ENCODE measurements around the gene CDADC1.
A peak's percentile ranks its signal among the peaks of the same experiment; 100 is the strongest.

CDADC1 gene

DNA sequence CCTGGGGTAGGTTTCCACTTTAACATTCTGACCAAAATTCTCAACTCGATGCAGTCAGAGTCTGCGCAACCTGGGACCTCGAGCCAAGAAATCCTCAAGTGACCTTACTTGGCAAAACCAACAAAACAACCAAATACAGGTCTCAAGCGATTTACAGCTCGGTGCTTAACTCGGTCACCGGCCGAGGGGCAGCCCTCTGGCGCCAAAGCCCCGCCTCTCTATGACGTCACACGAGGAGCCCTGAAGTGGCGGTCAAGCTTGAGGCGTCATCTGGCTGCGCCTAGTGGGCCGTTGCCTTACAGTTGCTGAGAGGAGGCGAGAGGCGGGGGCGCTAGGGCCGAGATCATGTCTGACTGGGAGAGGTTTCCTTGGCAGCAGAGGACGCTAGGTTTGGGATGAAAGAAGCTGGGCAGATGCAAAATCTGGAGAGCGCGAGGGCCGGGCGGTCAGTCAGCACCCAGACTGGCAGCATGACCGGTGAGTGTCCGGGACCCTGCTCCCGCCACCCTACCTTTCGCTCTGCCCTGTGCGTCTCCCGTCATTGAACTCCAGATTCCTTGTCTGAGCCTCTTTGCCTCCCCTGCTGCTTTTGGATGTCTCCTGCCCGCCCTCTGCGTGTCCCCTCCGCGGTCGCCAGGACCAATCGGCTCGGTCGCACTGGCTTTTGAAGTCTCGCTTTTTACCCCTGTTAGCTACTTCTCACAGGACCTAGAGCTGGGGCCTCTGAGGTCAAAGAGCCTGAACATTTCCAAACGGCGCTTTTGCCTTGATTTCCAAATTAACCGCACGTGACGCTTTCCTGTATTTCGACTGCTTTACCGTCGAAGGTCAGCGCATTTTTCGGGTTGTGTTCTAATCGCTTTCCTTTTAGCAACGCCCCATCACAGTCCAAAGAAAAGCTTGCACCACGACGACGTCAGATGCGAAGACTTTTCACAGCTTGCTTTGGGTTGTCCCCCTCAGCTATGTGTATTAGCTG is at the start of gene CDADC1:
TSS of gene CDADC1 (plus strand) at position 283 of the 979 bp plus-strand sequence. CDS start at position 396, 113 bp downstream.
- FAIRE-seq: peak; percentile 95

DNA sequence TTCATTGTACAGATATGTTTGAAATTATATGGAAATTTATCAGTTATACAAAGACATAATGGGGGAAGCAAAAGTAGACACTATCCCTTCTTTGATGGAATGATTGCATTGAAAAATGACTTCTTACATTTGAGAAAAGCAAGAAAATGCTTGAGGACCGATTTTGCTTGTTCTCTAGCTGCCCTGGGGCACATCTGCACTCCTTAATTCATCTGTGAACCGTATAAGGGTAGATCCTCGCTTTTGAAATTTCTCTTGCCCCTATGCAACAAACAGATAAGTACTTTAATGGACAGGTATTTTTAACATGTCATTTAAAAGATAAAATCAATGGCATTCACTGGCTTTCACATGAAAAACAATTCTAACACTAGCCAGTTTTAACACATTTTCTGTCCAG is 41.1 kb upstream of the CDADC1 start:
- no peak for FAIRE-seq

DNA sequence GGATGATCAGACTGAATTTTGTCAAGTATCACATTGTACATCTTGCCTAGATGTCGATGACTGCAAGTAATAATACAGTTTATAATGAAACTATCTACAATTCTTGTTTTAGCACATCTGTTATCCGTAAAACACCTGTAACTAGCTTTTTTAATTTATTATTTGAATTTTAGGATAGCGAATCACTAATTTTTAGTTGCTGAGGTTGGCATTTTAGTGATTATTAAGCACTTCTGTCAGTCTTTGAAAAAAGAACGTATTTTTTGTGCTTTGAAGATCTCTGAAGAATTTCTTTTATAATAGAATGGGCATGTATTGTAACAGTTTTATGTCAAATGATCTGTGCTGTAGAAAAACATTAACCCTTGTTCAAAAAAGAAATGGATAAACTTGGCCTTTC is 39.1 kb upstream of the CDADC1 start:
- no peak for FAIRE-seq

DNA sequence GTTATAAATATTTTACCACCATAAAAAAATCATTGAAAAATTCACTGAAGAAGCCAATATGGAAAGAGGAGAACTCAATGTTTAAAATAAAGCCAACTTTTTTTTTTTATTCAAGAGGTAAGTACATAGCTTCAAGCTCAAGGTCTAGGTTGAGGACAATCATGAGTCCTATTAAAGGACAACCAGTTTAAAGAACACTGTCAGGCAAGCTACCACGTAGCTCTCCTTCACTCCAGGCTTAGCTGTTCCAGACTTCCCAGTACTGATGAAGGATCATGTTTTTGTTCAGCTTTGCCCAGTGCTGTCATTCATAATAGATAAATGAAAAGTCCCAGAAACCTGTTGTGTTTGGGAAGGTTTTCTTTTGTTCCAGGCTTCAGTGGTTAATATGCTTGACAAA is 37.6 kb upstream of the CDADC1 start:
- FAIRE-seq: no peak

- no peak for FAIRE-seq
These were observed 37.1 kb upstream of the CDADC1 start for GRCh38 chr13:49210669-49211068.

- no peak for FAIRE-seq
These were observed 34.2 kb upstream of the CDADC1 start for GRCh38 chr13:49213539-49213938.

DNA sequence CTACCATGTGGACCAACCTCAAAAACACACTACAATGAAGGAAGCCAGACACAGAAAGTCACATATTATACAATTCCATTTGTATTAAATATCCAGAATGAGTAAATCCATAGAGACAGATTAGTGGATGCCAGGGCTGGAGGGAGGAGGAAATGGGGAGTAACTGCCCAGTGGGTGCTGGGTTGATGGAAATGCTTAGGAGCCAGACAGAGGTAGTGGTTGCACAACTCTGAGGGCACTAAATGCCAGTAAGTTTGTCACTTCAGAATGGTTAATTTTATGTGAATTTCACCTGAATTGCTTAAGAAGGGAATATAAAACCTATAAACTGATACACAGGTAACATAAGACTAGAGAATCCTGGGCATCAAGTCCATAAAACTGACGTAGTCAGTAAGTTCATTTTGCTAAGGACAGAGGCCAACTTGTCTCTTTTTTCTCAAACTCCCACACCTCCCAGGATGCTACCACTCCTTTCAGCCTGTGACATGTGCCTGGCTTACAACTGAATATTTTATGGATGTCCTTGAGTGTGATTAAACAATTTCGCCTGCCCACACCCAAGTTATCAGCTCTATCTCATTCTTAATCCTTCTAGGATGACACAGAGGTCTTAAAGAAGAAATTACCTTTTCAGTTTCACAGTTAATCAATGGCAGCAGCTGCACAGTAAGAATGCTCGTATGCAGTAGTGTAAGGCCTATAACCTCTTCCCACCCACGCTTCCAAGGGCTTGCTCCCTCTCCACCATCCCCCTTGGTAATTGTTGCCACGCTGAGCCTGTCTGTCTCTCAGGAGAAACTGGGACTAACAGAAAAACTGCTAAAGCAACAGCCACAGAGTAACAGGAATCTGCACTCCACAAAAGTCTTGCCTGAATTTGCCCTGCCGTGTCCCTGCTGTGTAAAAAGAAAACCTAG is 33.5 kb upstream of the CDADC1 start:
- no peak for FAIRE-seq

- no peak for FAIRE-seq
These were observed 32.8 kb upstream of the CDADC1 start for GRCh38 chr13:49214917-49215376.

GRCh38 chr13:49216334-49216733 is 31.4 kb upstream of the CDADC1 start:
- no peak for FAIRE-seq

DNA sequence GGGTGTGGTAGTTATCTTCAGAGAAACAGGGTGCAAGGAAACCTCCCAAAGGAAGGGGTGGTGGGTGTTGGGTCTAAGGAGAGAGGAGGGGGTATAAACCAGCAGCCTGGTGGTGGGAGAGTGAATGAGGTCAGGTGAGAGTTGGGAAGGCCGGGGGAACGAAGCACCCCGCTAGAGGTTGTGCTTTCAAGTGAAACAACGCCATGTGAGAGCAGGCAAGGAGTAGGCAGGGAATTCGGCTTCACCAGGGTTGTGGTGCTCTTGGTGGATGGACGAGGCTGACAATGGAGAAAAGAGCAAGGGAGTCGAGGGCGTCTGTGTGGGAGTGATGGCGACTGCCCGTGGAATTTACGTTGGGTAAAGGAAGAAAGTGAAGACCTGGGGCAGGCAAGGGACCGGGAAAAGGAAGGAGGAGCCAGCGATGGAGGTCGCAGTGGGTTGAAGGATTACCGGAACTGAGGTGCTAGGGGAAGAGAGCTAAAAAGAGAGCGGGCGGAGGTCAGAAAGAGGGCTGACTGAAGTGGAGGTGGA is 29.7 kb upstream of the CDADC1 start:
- no peak for FAIRE-seq

GRCh38 chr13:49218493-49219051 is 29.2 kb upstream of the CDADC1 start:
- no peak for FAIRE-seq

- no peak for FAIRE-seq
These were observed 28.1 kb upstream of the CDADC1 start for GRCh38 chr13:49219647-49220035.

DNA sequence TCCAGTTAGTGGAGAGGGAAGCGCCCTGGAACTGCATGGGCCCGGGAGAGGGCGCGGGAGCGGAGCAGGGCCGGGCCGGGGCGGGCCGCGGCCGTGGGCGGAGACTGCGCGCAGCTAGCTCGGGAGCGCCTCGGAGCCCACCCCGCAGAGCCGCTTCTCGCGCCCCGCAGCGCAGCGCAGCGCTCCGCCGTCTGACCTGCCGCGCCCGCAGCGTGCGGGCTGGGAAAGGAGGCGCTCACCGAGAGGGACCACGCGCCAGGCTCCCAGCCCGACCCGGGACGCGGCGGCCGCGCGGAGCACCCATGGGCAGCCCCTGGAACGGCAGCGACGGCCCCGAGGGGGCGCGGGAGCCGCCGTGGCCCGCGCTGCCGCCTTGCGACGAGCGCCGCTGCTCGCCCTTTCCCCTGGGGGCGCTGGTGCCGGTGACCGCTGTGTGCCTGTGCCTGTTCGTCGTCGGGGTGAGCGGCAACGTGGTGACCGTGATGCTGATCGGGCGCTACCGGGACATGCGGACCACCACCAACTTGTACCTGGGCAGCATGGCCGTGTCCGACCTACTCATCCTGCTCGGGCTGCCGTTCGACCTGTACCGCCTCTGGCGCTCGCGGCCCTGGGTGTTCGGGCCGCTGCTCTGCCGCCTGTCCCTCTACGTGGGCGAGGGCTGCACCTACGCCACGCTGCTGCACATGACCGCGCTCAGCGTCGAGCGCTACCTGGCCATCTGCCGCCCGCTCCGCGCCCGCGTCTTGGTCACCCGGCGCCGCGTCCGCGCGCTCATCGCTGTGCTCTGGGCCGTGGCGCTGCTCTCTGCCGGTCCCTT is 27.5 kb upstream of the CDADC1 start, which contains the start of gene MLNR:
TSS of gene MLNR (plus strand) at position 303 of the 820 bp plus-strand sequence. CDS start at position 303, 0 bp downstream.
- FAIRE-seq: no peak

DNA sequence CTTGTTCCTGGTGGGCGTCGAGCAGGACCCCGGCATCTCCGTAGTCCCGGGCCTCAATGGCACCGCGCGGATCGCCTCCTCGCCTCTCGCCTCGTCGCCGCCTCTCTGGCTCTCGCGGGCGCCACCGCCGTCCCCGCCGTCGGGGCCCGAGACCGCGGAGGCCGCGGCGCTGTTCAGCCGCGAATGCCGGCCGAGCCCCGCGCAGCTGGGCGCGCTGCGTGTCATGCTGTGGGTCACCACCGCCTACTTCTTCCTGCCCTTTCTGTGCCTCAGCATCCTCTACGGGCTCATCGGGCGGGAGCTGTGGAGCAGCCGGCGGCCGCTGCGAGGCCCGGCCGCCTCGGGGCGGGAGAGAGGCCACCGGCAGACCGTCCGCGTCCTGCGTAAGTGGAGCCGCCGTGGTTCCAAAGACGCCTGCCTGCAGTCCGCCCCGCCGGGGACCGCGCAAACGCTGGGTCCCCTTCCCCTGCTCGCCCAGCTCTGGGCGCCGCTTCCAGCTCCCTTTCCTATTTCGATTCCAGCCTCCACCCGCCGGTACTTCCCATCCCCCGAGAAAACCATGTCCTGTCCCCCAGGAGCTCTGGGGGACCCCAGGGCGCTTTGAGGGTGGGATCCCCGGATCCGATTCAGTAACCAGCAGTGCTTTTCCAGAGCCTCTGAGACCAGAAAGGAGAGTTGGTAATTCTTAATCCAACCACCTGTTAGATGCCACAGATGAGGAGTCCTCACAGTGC is 26.7 kb upstream of the CDADC1 start:
- no peak for FAIRE-seq

DNA sequence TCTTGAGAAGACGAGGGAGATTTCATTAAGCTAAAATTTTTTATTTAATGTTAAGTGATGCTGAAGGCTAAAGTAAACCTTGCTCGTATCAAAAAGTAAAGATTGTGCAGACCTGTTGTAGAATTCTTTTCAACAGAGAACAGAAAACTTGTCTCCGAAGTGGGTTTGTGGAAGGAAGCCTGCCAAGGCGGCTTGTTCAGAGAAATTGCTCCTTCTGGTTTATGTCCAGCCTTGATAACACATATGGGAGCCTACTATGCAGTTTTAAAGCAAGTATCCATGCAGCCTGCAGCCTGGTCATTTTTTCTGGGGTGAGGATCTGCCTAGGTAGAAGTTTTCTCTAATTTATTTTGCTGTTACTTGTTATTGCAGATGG is 26.1 kb upstream of the CDADC1 start:
- FAIRE-seq: no peak

GRCh38 chr13:49225223-49226042 is 22.3 kb upstream of the CDADC1 start:
- no peak for FAIRE-seq

- no peak for FAIRE-seq
These were observed 21.1 kb upstream of the CDADC1 start for GRCh38 chr13:49226613-49227012.

DNA sequence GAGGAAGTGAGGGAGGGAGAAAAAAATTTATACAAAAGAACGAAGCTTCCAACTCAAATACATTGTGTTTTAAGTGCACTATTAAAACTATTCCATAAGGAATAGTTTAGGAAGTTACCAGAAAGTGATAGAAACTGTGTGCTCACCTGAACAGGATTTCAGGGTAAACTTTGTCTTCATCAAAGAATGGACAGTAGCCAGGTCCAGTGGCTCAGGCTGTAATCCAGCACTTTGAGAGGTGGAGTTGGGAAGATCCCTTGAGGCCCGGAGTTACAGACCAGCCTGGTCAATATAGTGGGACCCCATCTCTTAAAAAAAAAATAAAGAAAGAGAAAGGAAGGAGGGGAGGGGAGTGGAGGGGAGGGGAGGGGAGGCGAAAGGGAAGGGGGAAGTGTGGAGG is 13.0 kb upstream of the CDADC1 start:
- FAIRE-seq: no peak

- no peak for FAIRE-seq
These were observed 11.8 kb upstream of the CDADC1 start for GRCh38 chr13:49235856-49236431.

DNA sequence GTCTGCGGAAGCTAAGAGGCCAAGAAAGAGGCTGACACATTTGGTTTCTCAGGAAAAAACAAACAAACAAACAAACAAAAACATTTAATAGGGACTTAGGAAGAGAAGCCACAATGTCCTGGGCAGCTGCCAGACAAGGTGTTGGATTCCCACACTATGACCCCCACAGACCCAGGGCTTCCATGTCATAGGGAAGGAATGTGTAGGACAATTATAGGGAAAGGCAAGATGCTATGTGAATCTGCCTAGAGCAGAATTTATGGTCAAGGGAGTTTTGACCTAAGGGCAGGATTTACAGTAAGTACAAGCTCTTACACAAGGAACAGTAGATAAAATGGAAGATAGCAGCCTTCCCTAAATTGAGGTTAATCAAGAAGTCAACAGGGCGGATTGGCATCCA is 9.1 kb upstream of the CDADC1 start:
- no peak for FAIRE-seq

Data from G401.6 (cell line).